Measurements from ENCODE around the gene LPP. TPM values are rescaled to one million over a fixed set of nuclear protein-coding genes. Genes with fewer than 3 reads are reported as not detected.
A peak's percentile ranks its signal among the peaks of the same experiment; 100 is the strongest.

Gene LPP
- total and polyA plus RNA-seq, 5 donors from 2014 or later: 14.5 to 102 (median 21.7) TPM

DNA sequence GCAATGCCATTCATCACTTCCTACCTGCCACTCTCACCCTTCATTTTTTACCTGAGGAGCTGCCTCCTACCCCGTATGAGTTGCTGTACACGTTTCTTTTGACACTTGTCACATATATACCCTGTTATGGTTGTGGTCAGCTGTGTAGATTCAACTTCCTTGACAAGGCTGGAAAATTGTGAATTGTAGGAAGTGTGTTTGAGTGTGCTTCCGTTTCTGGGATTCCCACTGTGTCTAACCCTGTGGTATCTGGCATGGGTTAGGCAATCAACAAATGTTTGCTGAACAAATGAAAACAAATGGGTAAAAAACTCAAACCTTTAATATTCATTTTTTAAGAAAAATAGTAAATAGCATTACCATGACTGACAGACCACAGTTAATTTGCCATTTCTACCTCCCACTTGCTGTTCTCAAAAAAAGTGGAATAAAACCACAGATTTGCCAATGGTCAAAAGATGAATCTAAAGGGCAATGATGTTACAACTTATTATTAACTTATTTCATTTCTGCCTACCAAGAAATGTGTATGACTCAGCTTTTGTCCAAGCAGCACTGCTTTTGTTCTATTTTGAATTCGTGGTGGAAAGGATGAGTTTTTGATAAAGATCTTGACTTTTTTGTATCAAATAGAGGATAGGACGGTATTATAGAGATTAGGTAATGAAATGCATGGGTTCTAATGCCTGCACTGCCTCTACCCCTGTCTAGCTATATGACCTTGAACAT is 404.6 kb downstream of the LPP start:
- DNase-seq (no peak), ATAC-seq (ENCODE audit: low read depth in 2 of 2) (no peak)
- no peaks in the 10 kb centered on the region for H3K27me3 Mint-ChIP-seq

DNA sequence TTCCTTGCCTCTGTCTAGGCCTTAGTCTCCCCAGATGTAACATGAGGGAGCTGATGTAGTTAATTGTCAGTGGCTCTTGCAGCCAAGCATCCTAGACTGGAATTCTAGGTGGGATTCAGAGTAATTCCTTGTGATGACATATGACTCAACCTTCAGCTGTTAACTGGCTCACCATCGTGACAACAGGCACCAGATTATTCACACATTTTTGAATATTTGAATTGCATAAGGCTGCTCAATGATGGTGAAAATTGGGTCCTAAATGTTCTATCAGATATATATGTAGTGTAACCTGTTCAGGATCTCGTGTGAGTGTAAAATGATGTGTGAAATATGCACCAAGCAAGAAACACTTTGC is 405.1 kb downstream of the LPP start:
- no peak overlapping the region for H3K27ac ChIP-seq (ENCODE audit: insufficient read depth, low read length, poor library complexity, severe bottlenecking)
- no peak overlapping the region for H3K4me3 ChIP-seq (ENCODE audit: low read depth, low read length)
- H3K4me1 Mint-ChIP-seq: peaks cover 0 to 6% (median 2%) of the 10 kb centered on the region in 4 donors
- no peaks in the 10 kb centered on the region for H3K36me3 ChIP-seq (ENCODE audit: control insufficient read depth, insufficient read depth, low read length)
- H3K9me3 Mint-ChIP-seq: peaks cover 0 to 3% (median 0%) of the 10 kb centered on the region in 7 donors
- H3K9me3 ChIP-seq (ENCODE audit: control insufficient read depth in 2 of 2, low read length in 2 of 2): no peaks in the 10 kb centered on the region
- ATAC-seq (ENCODE audit: low read depth in 2 of 2) (no peak), DNase-seq (no peak)
- no peaks in the 10 kb centered on the region for H3K4me1 ChIP-seq (ENCODE audit: control insufficient read depth, insufficient read depth, low read length, poor library complexity, severe bottlenecking)
- H3K27ac Mint-ChIP-seq: no peak overlapping the region
- no peaks in the 10 kb centered on the region for H3K36me3 Mint-ChIP-seq
- no peaks in the 10 kb centered on the region for H3K27me3 ChIP-seq (ENCODE audit: control insufficient read depth, insufficient read depth, low read length)
- peak overlapping the region in 1 of 4 donors; percentile 13 for H3K4me3 Mint-ChIP-seq
- H3K27me3 Mint-ChIP-seq: no peaks in the 10 kb centered on the region

More for the DNA sequence above, 404.6 kb downstream of the LPP start:
- H3K4me3 ChIP-seq (ENCODE audit: low read depth, low read length): no peak overlapping the region
- no peaks in the 10 kb centered on the region for H3K36me3 ChIP-seq (ENCODE audit: control insufficient read depth, insufficient read depth, low read length)
- H3K9me3 ChIP-seq (ENCODE audit: control insufficient read depth in 2 of 2, low read length in 2 of 2): no peaks in the 10 kb centered on the region
- H3K4me1 ChIP-seq (ENCODE audit: control insufficient read depth, insufficient read depth, low read length, poor library complexity, severe bottlenecking): no peaks in the 10 kb centered on the region
- no peaks in the 10 kb centered on the region for H3K36me3 Mint-ChIP-seq
- no peaks in the 10 kb centered on the region for H3K27me3 ChIP-seq (ENCODE audit: control insufficient read depth, insufficient read depth, low read length)
- H3K27ac ChIP-seq (ENCODE audit: insufficient read depth, low read length, poor library complexity, severe bottlenecking): no peak overlapping the region
- no peak overlapping the region for H3K27ac Mint-ChIP-seq
- peaks cover 0 to 9% (median 2%) of the 10 kb centered on the region in 4 donors for H3K4me1 Mint-ChIP-seq
- H3K4me3 Mint-ChIP-seq: peak overlapping the region in 1 of 4 donors; percentile 13
- peaks cover 0 to 3% (median 0%) of the 10 kb centered on the region in 7 donors for H3K9me3 Mint-ChIP-seq

DNA sequence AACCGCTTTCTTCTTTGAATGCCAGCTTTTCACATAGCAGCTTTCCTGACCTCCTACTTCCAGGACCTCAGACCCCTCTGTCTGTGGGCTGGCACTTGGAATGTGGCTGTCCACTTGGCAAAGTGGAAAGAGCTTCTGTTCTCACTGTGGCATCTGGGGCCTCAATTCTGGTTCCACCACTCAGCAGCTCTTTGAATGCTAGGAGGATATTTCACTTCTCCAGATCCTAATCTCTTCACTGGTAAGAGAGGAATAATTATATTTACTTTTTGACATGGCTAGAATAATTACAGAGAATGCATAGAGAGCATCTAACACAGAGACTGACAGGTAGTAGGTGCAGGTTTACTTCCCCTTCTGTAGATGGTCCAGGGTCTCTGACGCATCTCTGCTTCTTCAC is 405.9 kb downstream of the LPP start:
- H3K4me1 Mint-ChIP-seq: peaks cover 0 to 6% (median 2%) of the 10 kb centered on the region in 4 donors
- ATAC-seq (ENCODE audit: low read depth in 2 of 2) (no peak), DNase-seq (no peak)
- H3K27ac ChIP-seq (ENCODE audit: insufficient read depth, low read length, poor library complexity, severe bottlenecking): no peak overlapping the region
- no peaks in the 10 kb centered on the region for H3K27me3 ChIP-seq (ENCODE audit: control insufficient read depth, insufficient read depth, low read length)
- H3K9me3 ChIP-seq (ENCODE audit: control insufficient read depth in 2 of 2, low read length in 2 of 2): no peaks in the 10 kb centered on the region
- H3K27me3 Mint-ChIP-seq: no peaks in the 10 kb centered on the region
- H3K36me3 Mint-ChIP-seq: no peaks in the 10 kb centered on the region
- no peaks in the 10 kb centered on the region for H3K36me3 ChIP-seq (ENCODE audit: control insufficient read depth, insufficient read depth, low read length)
- no peaks in the 10 kb centered on the region for H3K4me1 ChIP-seq (ENCODE audit: control insufficient read depth, insufficient read depth, low read length, poor library complexity, severe bottlenecking)
- H3K9me3 Mint-ChIP-seq: peaks cover 0 to 3% (median 0%) of the 10 kb centered on the region in 7 donors
- H3K4me3 ChIP-seq (ENCODE audit: low read depth, low read length): no peak overlapping the region
- H3K4me3 Mint-ChIP-seq: no peak overlapping the region
- H3K27ac Mint-ChIP-seq: no peak overlapping the region

DNA sequence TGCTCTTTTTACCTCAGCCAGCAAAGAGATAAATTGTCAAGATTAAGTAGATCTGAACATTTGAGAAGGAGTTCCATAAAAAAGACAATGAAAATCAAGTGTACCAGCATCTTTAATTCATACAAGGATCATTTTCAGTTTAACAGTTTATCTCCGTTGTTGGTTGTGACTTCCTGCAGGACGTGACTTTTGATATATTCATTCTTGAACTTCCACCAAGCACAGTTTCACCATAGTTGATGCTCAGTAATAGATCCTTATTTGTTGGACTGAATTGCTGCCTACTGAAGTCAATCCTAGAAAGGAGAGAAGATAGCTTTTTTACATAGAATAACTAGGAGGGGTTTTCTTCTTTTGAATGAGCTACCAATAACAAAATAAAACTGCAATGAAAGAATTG is 408.2 kb downstream of the LPP start:
- Histone ChIP-seq H3K4me3 (ENCODE audit: low read depth, low read length) (no peak overlapping the region), H3K27me3 (ENCODE audit: control insufficient read depth, insufficient read depth, low read length) (no peaks in the 10 kb centered on the region), H3K4me1 (ENCODE audit: control insufficient read depth, insufficient read depth, low read length, poor library complexity, severe bottlenecking) (no peaks in the 10 kb centered on the region), H3K9me3 (ENCODE audit: control insufficient read depth in 2 of 2, low read length in 2 of 2) (no peaks in the 10 kb centered on the region), H3K36me3 (ENCODE audit: control insufficient read depth, insufficient read depth, low read length) (no peaks in the 10 kb centered on the region), H3K27ac (ENCODE audit: insufficient read depth, low read length, poor library complexity, severe bottlenecking) (no peak overlapping the region)
- H3K4me3 Mint-ChIP-seq: no peak overlapping the region
- peaks cover 0 to 6% (median 2%) of the 10 kb centered on the region in 4 donors for H3K4me1 Mint-ChIP-seq
- DNase-seq: no peak
- H3K27ac Mint-ChIP-seq: no peak overlapping the region
- H3K9me3 Mint-ChIP-seq: peaks cover 0 to 3% (median 0%) of the 10 kb centered on the region in 7 donors
- ATAC-seq (ENCODE audit: low read depth in 2 of 2): no peak
- H3K27me3 Mint-ChIP-seq: no peaks in the 10 kb centered on the region
- no peaks in the 10 kb centered on the region for H3K36me3 Mint-ChIP-seq

DNA sequence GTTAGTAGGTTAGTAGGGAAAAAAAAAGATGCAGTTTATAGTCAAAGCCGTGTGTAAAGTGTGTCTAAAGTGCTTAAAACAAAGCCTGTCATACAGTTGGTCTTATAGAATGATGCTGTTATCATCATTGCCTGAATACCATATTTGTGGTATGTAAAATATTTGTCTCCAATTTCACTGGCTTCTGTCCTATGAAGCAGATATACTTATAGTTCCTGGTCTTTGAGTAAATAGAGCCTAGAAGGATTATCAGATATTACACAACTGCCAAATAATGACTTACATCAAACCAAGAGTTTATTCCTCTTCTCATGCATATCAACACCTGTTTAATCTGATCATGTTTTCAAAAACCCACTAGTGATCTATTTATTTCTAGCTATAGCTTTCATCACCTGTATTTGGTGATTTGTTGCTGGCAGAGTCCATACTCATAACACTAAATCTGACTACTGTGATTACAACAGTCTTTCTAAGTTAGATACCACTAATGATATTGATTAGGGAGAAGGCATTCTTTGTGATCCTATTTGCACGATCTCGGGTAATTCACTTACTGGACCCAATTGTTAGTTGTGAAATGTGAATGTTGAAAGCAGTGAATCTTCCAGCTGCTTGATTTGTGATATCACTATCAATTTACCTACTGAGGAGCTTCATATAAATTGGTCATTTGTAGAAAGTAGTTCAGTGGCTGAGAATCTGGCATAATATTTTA is 413.7 kb downstream of the LPP start:
- H3K4me3 Mint-ChIP-seq: no peak overlapping the region
- H3K9me3 Mint-ChIP-seq: no peaks in the 10 kb centered on the region
- no peaks in the 10 kb centered on the region for H3K27me3 Mint-ChIP-seq
- peak overlapping the region in 1 of 3 donors; percentile 6 for H3K27ac Mint-ChIP-seq
- Histone ChIP-seq H3K9me3 (ENCODE audit: control insufficient read depth in 2 of 2, low read length in 2 of 2) (no peaks in the 10 kb centered on the region), H3K27me3 (ENCODE audit: control insufficient read depth, insufficient read depth, low read length) (no peaks in the 10 kb centered on the region), H3K4me1 (ENCODE audit: control insufficient read depth, insufficient read depth, low read length, poor library complexity, severe bottlenecking) (no peaks in the 10 kb centered on the region), H3K36me3 (ENCODE audit: control insufficient read depth, insufficient read depth, low read length) (no peaks in the 10 kb centered on the region), H3K4me3 (ENCODE audit: low read depth, low read length) (no peak overlapping the region), H3K27ac (ENCODE audit: insufficient read depth, low read length, poor library complexity, severe bottlenecking) (no peak overlapping the region)
- no peak for DNase-seq
- peaks cover 0 to 9% (median 0%) of the 10 kb centered on the region in 4 donors for H3K4me1 Mint-ChIP-seq
- no peak for ATAC-seq (ENCODE audit: low read depth in 2 of 2)
- H3K36me3 Mint-ChIP-seq: no peaks in the 10 kb centered on the region

DNA sequence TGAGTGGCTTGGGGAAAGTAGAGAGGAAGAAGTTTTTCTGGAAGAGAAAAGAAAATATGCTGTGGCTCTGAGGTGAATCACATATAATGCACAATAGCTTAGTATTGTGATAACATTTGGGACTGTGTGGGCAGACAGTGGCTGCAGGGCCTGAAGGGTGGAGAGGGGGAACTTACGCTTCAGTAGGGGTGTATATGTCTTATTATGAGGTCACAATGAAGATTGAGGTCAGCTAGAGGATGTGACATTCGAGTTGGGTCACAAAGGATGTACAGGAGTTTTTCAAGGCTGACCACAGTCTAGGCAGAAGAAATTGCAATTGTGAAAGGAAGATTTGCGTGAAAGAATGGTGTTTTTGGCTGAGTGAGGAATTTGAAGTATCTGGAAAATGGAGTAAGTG is 414.8 kb downstream of the LPP start:
- Histone ChIP-seq H3K36me3 (ENCODE audit: control insufficient read depth, insufficient read depth, low read length) (no peaks in the 10 kb centered on the region), H3K9me3 (ENCODE audit: control insufficient read depth in 2 of 2, low read length in 2 of 2) (no peaks in the 10 kb centered on the region), H3K4me1 (ENCODE audit: control insufficient read depth, insufficient read depth, low read length, poor library complexity, severe bottlenecking) (no peaks in the 10 kb centered on the region), H3K27ac (ENCODE audit: insufficient read depth, low read length, poor library complexity, severe bottlenecking) (no peak overlapping the region), H3K4me3 (ENCODE audit: low read depth, low read length) (no peak overlapping the region), H3K27me3 (ENCODE audit: control insufficient read depth, insufficient read depth, low read length) (no peaks in the 10 kb centered on the region)
- ATAC-seq (ENCODE audit: low read depth in 2 of 2) (no peak), DNase-seq (no peak)
- Mint-ChIP-seq H3K4me3 (no peak overlapping the region), H3K9me3 (no peaks in the 10 kb centered on the region), H3K27ac (no peak overlapping the region), H3K4me1 (peaks cover 0 to 13% (median 0%) of the 10 kb centered on the region in 4 donors), H3K36me3 (no peaks in the 10 kb centered on the region), H3K27me3 (no peaks in the 10 kb centered on the region)

DNA sequence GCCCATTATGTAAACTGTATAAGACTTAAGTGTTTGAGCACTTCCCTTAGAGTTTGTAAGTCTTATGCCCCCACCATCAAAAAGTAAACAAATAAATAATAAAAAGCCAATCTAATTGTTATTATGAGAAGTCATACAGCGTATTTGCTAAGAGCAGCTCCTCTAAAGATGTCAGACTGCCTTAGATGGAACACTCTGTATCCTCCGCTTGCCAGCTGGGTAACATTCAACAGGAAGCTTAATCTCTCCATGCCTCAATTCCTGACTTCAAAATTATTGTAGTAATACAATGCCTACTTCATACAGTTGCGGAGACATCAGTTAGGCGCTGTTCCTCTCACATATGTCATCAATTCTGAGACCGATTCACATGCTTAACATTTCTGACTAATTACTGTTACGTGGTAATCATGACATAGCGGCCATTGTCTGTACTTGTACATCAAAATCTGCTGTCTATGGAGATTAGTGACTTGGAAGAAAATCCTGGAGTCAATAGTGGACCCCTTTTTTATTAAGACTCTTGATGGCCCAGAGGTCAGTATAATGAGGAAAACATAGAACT is 417.7 kb downstream of the LPP start:
- no peak overlapping the region for H3K27ac Mint-ChIP-seq
- DNase-seq (no peak), ATAC-seq (ENCODE audit: low read depth in 2 of 2) (no peak)
- H3K27me3 ChIP-seq (ENCODE audit: control insufficient read depth, insufficient read depth, low read length): no peaks in the 10 kb centered on the region
- no peaks in the 10 kb centered on the region for H3K9me3 ChIP-seq (ENCODE audit: control insufficient read depth in 2 of 2, low read length in 2 of 2)
- no peaks in the 10 kb centered on the region for H3K4me1 ChIP-seq (ENCODE audit: control insufficient read depth, insufficient read depth, low read length, poor library complexity, severe bottlenecking)
- no peak overlapping the region for H3K4me3 ChIP-seq (ENCODE audit: low read depth, low read length)
- no peaks in the 10 kb centered on the region for H3K27me3 Mint-ChIP-seq
- H3K4me1 Mint-ChIP-seq: peaks cover 0 to 13% (median 0%) of the 10 kb centered on the region in 4 donors
- no peak overlapping the region for H3K27ac ChIP-seq (ENCODE audit: insufficient read depth, low read length, poor library complexity, severe bottlenecking)
- H3K9me3 Mint-ChIP-seq: no peaks in the 10 kb centered on the region
- no peaks in the 10 kb centered on the region for H3K36me3 ChIP-seq (ENCODE audit: control insufficient read depth, insufficient read depth, low read length)
- peaks cover 4% of the 10 kb centered on the region for H3K36me3 Mint-ChIP-seq
- no peak overlapping the region for H3K4me3 Mint-ChIP-seq

Data from CD4-positive, CD25-positive, alpha-beta regulatory T cell (primary cell).